Posterior cingulate gyrus (tissue), 11 donors: ENCODE results near the gene FAM184A.

Experiments
- DNase-seq, 10 donors: peaks; one replicate each; pipeline versions ENCODE4 v3.0.0 to v3.0.0-alpha.2; 2020 to 2021; ENCODE audit warnings: mixed read lengths in 3 of 10
- intact Hi-C: fragments of 100-400 bp; cut with DNase I; formaldehyde crosslinking; loops from one replicate; pipeline ENCODE4 v1.15.1; 2023

The FAM184A gene

GRCh38 chr6:118981884-118982574 is 96.4 kb downstream of the FAM184A start:
- intact Hi-C loops: no loop called here
- no peak for DNase-seq

GRCh38 chr6:118980063-118980462 is 98.4 kb downstream of the FAM184A start:
- intact Hi-C loops: no loop called here
- DNase-seq: no peak

- intact Hi-C loops: no loop called here
- DNase-seq: no peak
Observed at GRCh38 chr6:118974790-118975189, 103.7 kb downstream of the FAM184A start.

- intact Hi-C loops: no loop called here
- no peak for DNase-seq
Observed at GRCh38 chr6:118971682-118972081, 106.8 kb downstream of the FAM184A start.

- no peak for DNase-seq
- intact Hi-C loops: no loop called here
Observed at GRCh38 chr6:118970866-118971265, 107.6 kb downstream of the FAM184A start.

GRCh38 chr6:118968416-118968815 is 110.0 kb downstream of the FAM184A start:
- intact Hi-C loops: loop anchor here (1.0 kb wide), 1 partner anchor 142 kb away; no protein-coding TSS in a partner anchor
- no peak for DNase-seq

GRCh38 chr6:118967239-118967638 is 111.2 kb downstream of the FAM184A start:
- DNase-seq: no peak
- intact Hi-C loops: no loop called here

- no peak for DNase-seq
- intact Hi-C loops: no loop called here
Observed at GRCh38 chr6:118965843-118966370, 112.6 kb downstream of the FAM184A start.

GRCh38 chr6:118965371-118965770 is 113.1 kb downstream of the FAM184A start:
- no peak for DNase-seq
- intact Hi-C loops: no loop called here

GRCh38 chr6:118963003-118963402 is 115.5 kb downstream of the FAM184A start:
- DNase-seq: no peak
- intact Hi-C loops: no loop called here

GRCh38 chr6:118959903-118960302 is 118.6 kb downstream of the FAM184A start:
- intact Hi-C loops: no loop called here
- no peak for DNase-seq

GRCh38 chr6:118953391-118953790 is 125.1 kb downstream of the FAM184A start:
- no peak for DNase-seq
- intact Hi-C loops: no loop called here

GRCh38 chr6:118952683-118953082 is 125.8 kb downstream of the FAM184A start:
- intact Hi-C loops: no loop called here

GRCh38 chr6:118945217-118945616 is 133.2 kb downstream of the FAM184A start:
- intact Hi-C loops: no loop called here
- no peak for DNase-seq

More at GRCh38 chr6:118952683-118953082, 125.8 kb downstream of the FAM184A start:
- no peak for DNase-seq

GRCh38 chr6:118940770-118941169 is 137.7 kb downstream of the FAM184A start:
- peak in 1 of 10 donors; percentile 70 for DNase-seq
- intact Hi-C loops: no loop called here

GRCh38 chr6:118939683-118940082 is 138.8 kb downstream of the FAM184A start:
- DNase-seq: peak in 2 of 10 donors; percentile 69 to 73
- intact Hi-C loops: no loop called here

GRCh38 chr6:118935978-118936703 is 142.3 kb downstream of the FAM184A start:
- intact Hi-C loops: no loop called here

GRCh38 chr6:118935331-118935668 is 143.2 kb downstream of the FAM184A start:
- intact Hi-C loops: no loop called here
- no peak for DNase-seq

More at GRCh38 chr6:118935978-118936703, 142.3 kb downstream of the FAM184A start:
- no peak for DNase-seq

- intact Hi-C loops: loop anchor here (1.0 kb wide), 1 partner anchor 40 kb away; the partner anchor contains the start of gene ASF1A
- DNase-seq: peak; percentile 63 to 97 (median 76)
Observed at GRCh38 chr6:118934461-118935330, 143.8 kb downstream of the FAM184A start, which contains the start of gene MCM9. Gene MCM9 (minus strand): TSS chr6:118935159. CDS start chr6:118931723, 3,436 bp downstream.

- DNase-seq: no peak
- intact Hi-C loops: loop anchor here (1.0 kb wide), 1 partner anchor 40 kb away; the partner anchor contains the start of gene ASF1A
Observed at GRCh38 chr6:118933855-118934460, 144.5 kb downstream of the FAM184A start.
